DMS153 treated with DMSO at 0.1 percent for 48 hours (cell line): ENCODE results near the gene MAP3K21.

Experiments
- DNase-seq: peaks from one replicate; lab custom pipeline; 2025; ENCODE audit not compliant: unreplicated experiment; lab: John Stamatoyannopoulos, UW

MAP3K21 gene

GRCh38 chr1:233386336-233386735, 58.8 kb downstream of the MAP3K21 start:
- DNase-seq = no peak

- DNase-seq = no peak
Measured at GRCh38 chr1:233387585-233387984, 60.1 kb downstream of the MAP3K21 start.

DNA sequence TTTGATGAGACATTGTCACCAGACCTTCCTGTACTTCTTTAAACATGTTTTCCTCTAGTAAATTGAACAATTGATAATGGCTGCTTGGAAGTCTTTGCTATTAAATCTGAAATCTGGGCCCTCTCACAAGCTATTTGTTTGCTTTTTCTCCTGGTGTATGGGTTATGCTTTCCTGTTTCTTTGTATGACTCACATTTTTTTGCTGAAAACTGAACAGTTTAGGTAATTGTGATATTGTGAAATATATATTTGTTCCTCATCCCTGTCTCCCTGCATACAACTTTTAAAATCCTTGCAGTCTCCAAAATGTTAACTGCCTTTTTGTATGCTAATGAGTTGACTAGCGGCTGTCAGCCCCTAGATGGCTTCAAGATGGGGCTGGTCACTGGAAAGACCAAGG, 61.6 kb downstream of the MAP3K21 start:
- DNase-seq = no peak

GRCh38 chr1:233389893-233390292, 62.4 kb downstream of the MAP3K21 start:
- no peak for DNase-seq

- no peak for DNase-seq
Measured at GRCh38 chr1:233390842-233391737, 63.6 kb downstream of the MAP3K21 start.

DNA sequence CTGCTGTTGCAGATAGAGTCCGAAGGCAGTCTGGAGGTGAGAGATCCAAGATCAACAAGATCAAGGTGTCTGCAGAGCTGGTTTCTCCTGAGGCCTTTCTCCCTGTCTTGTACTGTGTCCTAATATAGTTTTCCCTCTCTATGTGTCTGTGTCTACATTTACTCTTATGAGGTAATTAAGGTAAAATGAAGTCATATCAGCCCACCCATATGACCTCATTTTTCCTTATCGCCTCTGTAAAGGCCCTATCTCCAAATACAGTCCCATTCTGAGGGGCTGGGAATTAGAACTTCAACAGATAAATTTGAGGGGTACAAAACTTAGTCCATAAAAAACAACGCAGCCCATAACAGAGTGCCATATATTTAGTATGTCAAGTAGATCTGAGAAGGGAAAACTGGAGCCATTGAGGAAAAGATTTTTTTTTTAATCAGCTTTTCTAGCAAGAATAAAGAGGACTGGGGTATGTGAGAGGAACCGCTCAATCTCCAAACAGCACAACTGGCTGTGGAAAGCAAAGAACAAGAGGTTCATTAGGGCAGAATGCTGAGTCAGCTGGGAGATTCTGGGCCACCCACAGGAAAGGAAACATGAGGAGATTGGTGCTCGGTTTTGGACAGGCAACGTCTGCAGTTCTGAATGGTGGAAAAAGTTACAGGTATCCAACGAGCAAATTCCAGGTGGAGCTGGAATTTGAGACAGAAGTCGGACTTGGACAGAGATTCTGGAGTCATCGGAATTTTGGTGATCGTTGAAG, 65.7 kb downstream of the MAP3K21 start:
- DNase-seq = no peak

GRCh38 chr1:233393926-233394680, 66.6 kb downstream of the MAP3K21 start:
- peak; percentile 1 for DNase-seq

DNA sequence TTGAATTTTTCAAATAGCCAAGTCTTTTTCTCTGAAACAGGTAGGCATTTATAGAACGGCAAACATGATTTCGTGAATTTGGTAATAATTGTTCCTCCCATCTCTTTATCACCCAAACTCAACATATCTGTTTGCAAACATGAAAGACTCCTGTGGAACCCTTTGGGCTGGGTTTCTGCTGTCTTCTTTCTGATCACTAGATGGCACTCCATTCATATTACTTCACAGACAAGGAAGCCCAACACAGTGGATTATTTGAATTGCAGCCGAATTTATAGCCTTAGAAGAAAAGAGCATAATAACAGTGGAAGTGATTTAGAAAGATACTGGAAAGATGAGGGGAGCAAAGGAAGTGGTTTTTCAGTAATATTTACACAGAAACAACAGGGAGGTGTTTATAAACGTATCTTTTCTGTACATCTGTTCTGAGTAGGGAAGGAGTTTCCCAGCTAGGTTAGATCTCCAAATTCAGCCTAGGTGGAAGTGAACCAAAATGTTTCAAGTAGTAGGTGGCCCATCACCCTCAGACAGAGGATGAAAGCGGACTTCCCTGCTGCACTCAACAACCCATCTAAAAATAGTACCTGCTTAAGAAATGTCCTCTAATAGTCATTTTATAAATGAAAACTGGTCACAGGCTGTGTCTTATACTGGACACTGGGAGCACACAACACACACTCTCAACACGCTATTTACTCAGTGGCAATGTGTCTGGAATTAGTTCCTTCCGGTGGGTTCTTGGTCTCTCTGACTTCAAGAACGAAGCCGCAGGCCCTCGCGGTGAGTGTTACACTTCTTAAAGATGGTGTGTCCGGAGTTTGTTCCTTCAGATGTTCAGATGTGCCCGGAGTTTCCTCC, 67.6 kb downstream of the MAP3K21 start:
- DNase-seq = no peak

- DNase-seq = no peak
Measured at GRCh38 chr1:233395863-233396646, 68.5 kb downstream of the MAP3K21 start.

DNA sequence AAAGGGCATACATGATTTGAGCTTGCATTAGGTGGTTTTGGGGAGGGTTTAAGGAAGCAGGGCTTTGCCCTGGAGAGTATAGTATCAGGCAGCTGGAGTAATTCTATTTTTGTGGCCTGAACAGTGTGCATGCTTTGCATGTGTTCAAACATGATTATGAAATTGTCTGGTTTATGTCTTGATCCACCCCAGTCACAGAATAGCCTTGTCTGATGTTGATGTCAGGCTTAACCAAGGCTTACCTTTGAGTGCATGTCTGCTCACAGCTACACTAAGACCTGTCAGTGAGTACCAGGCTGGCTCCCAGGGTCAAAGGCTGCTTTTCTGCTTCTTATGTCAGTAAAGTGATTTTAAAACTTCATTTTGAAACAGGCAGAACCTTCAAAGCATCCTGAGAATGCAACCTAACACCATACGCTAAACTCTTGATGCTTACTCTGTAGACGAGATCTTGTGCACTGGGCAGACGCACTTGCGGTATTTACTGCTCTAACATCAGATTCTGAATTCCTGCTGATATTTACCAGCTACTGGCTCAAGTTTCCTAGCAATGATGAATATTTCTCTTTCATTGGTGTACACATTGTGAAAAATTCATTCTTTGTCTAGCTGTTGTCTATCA, 78.9 kb downstream of the MAP3K21 start:
- DNase-seq = no peak

DNA sequence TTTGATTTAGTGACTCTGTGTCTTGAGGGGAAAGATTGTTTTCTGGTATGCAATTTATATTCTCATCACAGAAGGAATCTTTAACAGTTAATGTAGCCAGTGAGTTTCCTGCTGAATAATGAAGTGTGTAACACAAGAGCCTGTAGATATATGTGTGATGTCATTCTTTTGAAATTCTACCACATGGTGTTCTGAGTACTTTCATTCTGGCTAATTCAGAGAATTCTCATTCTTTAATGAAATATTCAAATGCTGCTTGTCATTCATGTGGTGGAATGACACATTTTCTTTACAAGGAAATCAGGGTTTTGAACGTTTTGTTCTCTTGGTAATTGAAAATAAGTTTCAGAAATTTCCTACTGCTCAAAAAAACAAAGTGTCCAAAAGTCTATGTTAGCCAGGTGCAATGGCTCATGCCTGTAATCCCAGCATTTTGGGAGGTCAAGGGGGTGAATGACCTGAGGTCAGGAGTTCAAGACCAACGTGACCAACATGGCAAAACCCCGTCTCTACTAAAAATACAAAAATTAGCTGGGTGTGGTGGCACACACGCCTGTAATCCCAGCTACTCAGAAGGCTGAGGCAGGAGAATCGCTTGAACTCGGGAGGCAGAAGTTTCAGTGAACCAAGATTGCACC, 79.6 kb downstream of the MAP3K21 start:
- DNase-seq = no peak

GRCh38 chr1:233409540-233409939, 82.0 kb downstream of the MAP3K21 start:
- DNase-seq = no peak

- no peak for DNase-seq
Measured at GRCh38 chr1:233410906-233411305, 83.4 kb downstream of the MAP3K21 start.

- no peak for DNase-seq
Measured at GRCh38 chr1:233412812-233413211, 85.3 kb downstream of the MAP3K21 start.

DNA sequence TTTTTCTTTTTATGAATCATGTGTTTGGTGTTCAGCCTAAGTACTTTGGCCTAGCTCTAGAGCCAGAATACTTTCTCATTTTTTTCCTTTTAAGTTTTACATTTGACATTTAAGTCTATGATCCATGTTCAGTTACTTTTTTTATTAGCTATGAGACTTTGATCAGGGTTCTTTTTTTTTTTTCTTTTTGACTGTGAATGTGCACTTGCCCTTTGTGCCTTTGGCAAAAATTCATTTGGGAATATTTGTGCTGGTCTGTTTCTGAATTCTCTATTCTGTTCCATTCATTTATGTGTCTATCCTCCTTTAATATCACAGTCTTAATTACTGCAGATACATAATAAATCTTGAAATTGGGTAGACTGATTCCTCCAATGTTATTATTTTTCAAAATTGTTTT, 93.8 kb downstream of the MAP3K21 start:
- no peak for DNase-seq

- no peak for DNase-seq
Measured at GRCh38 chr1:233424779-233425178, 97.3 kb downstream of the MAP3K21 start.

- no peak for DNase-seq
Measured at GRCh38 chr1:233427907-233428306, 100.4 kb downstream of the MAP3K21 start.

GRCh38 chr1:233431753-233432403, 104.4 kb downstream of the MAP3K21 start:
- DNase-seq = no peak
